Mesenchymal stem cell (in vitro differentiated cells and primary cell): ENCODE data around the gene ITSN2.

Experiments
- DNase-seq: peaks from one replicate; pipeline ENCODE4 v3.0.0-alpha.2; 2013
- H2AFZ ChIP-seq: one replicate; pipeline ENCODE4 v1.6.1; 2013; ENCODE audit warnings: low read depth, mild to moderate bottlenecking, control low read depth, inconsistent platforms, low read length, moderate library complexity
- H2AK5ac ChIP-seq: 2 replicates; pipeline ENCODE4 v1.6.1; 2013; ENCODE audit warnings: low read length, moderate library complexity, mild to moderate bottlenecking, inconsistent platforms; ENCODE audit not compliant: severe bottlenecking
- H2BK120ac ChIP-seq: one replicate; pipeline ENCODE4 v1.6.1; 2013; ENCODE audit warnings: low read depth, mild to moderate bottlenecking, inconsistent platforms, low read length, moderate library complexity
- H2BK12ac ChIP-seq, 2 experiments: one replicate each; pipeline ENCODE4 v1.6.1; 2013; ENCODE audit warnings: inconsistent platforms in 2 of 2, low read length in 2 of 2, mild to moderate bottlenecking in 2 of 2, moderate library complexity in 2 of 2, control low read depth in 1 of 2
- H2BK15ac ChIP-seq: one replicate; pipeline ENCODE4 v1.6.1; 2013; ENCODE audit warnings: mild to moderate bottlenecking, low read depth, inconsistent platforms; ENCODE audit not compliant: poor library complexity, severe bottlenecking
- H2BK5ac ChIP-seq: 2 replicates; pipeline ENCODE4 v1.6.1; 2013; ENCODE audit warnings: low read depth, mild to moderate bottlenecking, low read length, control low read depth, inconsistent platforms; ENCODE audit not compliant: poor library complexity, severe bottlenecking
- H3K14ac ChIP-seq, 2 experiments: one replicate each; pipeline ENCODE4 v1.6.1; 2013; ENCODE audit warnings: inconsistent platforms in 2 of 2, low read length in 2 of 2, control low read depth in 1 of 2, mild to moderate bottlenecking in 1 of 2, moderate library complexity in 1 of 2
- H3K18ac ChIP-seq, 2 experiments: one replicate each; pipeline ENCODE4 v1.6.1; 2013; ENCODE audit warnings: inconsistent platforms in 2 of 2, low read length in 2 of 2, control low read depth in 1 of 2, low read depth in 1 of 2, mild to moderate bottlenecking in 1 of 2
- H3K23ac ChIP-seq, 2 experiments: one replicate each; pipeline ENCODE4 v1.6.1; 2013; ENCODE audit warnings: inconsistent platforms in 2 of 2, low read length in 2 of 2, mild to moderate bottlenecking in 2 of 2, moderate library complexity in 2 of 2, control low read depth in 1 of 2
- H3K27ac ChIP-seq: 2 replicates; pipeline ENCODE4 v1.5.1; 2013; ENCODE audit warnings: mild to moderate bottlenecking, moderate library complexity, low read length, control low read depth, inconsistent platforms; ENCODE audit not compliant: poor library complexity, severe bottlenecking
- H3K27me3 ChIP-seq, 2 experiments: 2 replicates each; pipeline versions ENCODE4 v1.6.1 to v1.7.0; 2013; ENCODE audit warnings: low read length in 2 of 2, mild to moderate bottlenecking in 2 of 2, moderate library complexity in 2 of 2, control low read depth in 1 of 2, inconsistent platforms in 1 of 2; ENCODE audit not compliant: control insufficient read depth in 1 of 2, insufficient read depth in 1 of 2
- H3K36me3 ChIP-seq, 2 experiments: 2 replicates each; pipeline versions ENCODE4 v1.6.1 to v1.7.0; 2013; ENCODE audit warnings: low read length in 2 of 2, control low read depth in 1 of 2, inconsistent platforms in 1 of 2, low read depth in 1 of 2, mild to moderate bottlenecking in 1 of 2; ENCODE audit not compliant: insufficient read depth in 2 of 2, control insufficient read depth in 1 of 2
- H3K4ac ChIP-seq, 2 experiments: one replicate each; pipeline ENCODE4 v1.6.1; 2013; ENCODE audit warnings: inconsistent platforms in 2 of 2, low read length in 2 of 2, mild to moderate bottlenecking in 2 of 2, moderate library complexity in 2 of 2, control low read depth in 1 of 2, low read depth in 1 of 2
- H3K4me1 ChIP-seq: 2 replicates; pipeline ENCODE4 v1.6.1; 2013; ENCODE audit warnings: low read depth, low read length, control low read depth; ENCODE audit not compliant: control insufficient read depth, insufficient read depth
- H3K4me2 ChIP-seq: 2 replicates; pipeline ENCODE4 v1.6.1; 2013; ENCODE audit warnings: low read length, mild to moderate bottlenecking, inconsistent platforms; ENCODE audit not compliant: poor library complexity, severe bottlenecking
- H3K4me3 ChIP-seq, 2 experiments: 2 replicates each; pipeline versions ENCODE4 v1.5.1 to v1.7.0; 2013; ENCODE audit warnings: low read length in 2 of 2, mild to moderate bottlenecking in 2 of 2, control low read depth in 1 of 2, low read depth in 1 of 2; ENCODE audit not compliant: insufficient read depth in 1 of 2
- H3K79me1 ChIP-seq: replicated peaks from 2 replicates; pipeline ENCODE4 v1.6.1; 2013; ENCODE audit warnings: mild to moderate bottlenecking, control low read depth, low read length, inconsistent platforms; ENCODE audit not compliant: poor library complexity, severe bottlenecking
- H3K9ac ChIP-seq: 2 replicates; pipeline ENCODE4 v1.7.0; 2013; ENCODE audit warnings: mild to moderate bottlenecking, low read length, moderate library complexity
- H3K9me3 ChIP-seq: 2 replicates; pipeline ENCODE4 v1.7.0; 2013; ENCODE audit warnings: mild to moderate bottlenecking, low read length; ENCODE audit not compliant: control insufficient read depth
- H4K8ac ChIP-seq: one replicate; pipeline ENCODE4 v1.6.1; 2013; ENCODE audit warnings: inconsistent platforms, mild to moderate bottlenecking, low read length, moderate library complexity
- H4K91ac ChIP-seq: one replicate; pipeline ENCODE4 v1.6.1; 2013; ENCODE audit warnings: mild to moderate bottlenecking, low read length, inconsistent platforms
- WGBS: methylation state at CpG from one replicate; pipeline ENCODE4 v1.1.7; 2013; ENCODE audit warnings: mixed read lengths; 5-methylcytosine and 5-hydroxymethylcytosine counted together

The ITSN2 gene

DNA sequence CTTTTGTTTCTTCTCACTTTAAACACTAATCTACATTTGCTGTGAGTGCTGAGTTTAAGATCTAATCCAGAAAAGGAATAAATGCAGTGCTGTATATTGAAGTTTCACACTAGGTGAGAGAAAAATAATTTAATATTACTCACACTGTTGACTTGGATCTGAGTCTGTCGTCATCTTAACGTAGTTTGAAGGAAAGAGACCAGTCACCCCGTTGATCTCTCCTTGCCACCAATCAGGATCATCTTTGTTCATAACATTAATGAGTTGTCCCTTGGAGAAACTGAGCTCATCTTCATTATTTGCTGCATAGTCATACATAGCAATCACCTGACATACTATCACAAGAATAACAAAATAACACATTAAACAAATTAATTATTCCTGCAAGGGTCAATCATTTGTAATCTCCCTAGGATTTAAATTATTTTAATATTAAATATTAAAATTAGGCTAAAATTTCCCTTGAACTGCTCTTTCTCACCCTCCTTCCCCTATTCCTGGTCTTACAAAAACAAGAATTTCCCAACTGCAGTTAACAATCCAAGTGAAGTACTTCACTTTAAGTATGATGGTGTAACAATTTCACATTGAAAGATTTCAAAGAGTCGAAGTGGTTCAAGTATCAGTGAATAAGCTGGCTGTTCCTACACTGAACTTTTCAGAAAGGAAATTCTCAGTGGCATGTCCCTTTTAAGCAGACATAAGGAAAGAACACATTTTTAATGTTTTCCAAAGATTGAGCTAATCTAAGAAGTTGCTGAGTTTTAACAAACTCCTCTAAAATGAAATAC, 114.2 kb downstream of the ITSN2 start:
- Histone ChIP-seq H3K36me3 (peaks cover 7 to 85% of the 10 kb centered on the region in 2 experiments), H2BK15ac (no peak overlapping the region), H3K9ac (no peak overlapping the region), H2AK5ac (no peak overlapping the region), H3K14ac (no peak overlapping the region), H3K9me3 (no peaks in the 10 kb centered on the region), H3K4me1 (peaks cover 5% of the 10 kb centered on the region), H2BK12ac (no peak overlapping the region), H2AFZ (no peak overlapping the region), H4K8ac (no peak overlapping the region), H3K79me1 (peaks cover 4% of the 10 kb centered on the region), H3K4me2 (no peak overlapping the region), H3K4ac (no peak overlapping the region), H2BK120ac (no peak overlapping the region), H3K23ac (no peak overlapping the region), H3K27ac (peak overlapping the region; percentile 23), H3K18ac (no peak overlapping the region), H4K91ac (no peak overlapping the region), H3K27me3 (no peaks in the 10 kb centered on the region), H2BK5ac (no peak overlapping the region), H3K4me3 (no peak overlapping the region)
- 91% methylated on average over 4 of the region's 4 CpGs for WGBS
- DNase-seq, result no peak

DNA sequence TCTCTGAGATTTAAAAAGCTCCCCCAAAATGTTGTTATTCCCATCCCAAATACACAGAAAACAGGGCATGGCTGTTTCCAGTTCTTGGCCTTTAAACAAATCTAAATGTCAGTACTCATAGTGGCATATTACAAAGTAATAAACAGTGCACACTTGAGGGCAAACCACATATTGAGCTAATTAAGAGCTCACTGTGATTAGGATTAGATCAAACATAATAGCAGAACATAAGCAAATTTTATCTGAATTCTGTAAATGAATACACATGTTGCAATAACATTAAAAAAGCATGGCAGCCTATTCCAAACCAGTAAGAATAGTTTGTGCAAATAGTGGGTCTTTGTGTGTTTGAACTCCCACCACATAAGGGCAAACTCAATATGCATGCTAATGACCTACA, 118.8 kb downstream of the ITSN2 start:
- Histone ChIP-seq H2BK12ac (no peak overlapping the region), H3K4me2 (no peak overlapping the region), H4K91ac (no peak overlapping the region), H3K36me3 (peaks cover 7 to 52% of the 10 kb centered on the region in 2 experiments), H3K4me3 (no peak overlapping the region), H3K14ac (no peak overlapping the region), H3K9ac (no peak overlapping the region), H3K9me3 (no peaks in the 10 kb centered on the region), H3K27ac (no peak overlapping the region), H3K18ac (no peak overlapping the region), H2AFZ (no peak overlapping the region), H3K27me3 (no peaks in the 10 kb centered on the region), H2BK15ac (no peak overlapping the region), H2BK120ac (no peak overlapping the region), H2BK5ac (no peak overlapping the region), H3K4me1 (peaks cover 2% of the 10 kb centered on the region), H2AK5ac (no peak overlapping the region), H3K23ac (no peak overlapping the region), H3K79me1 (peaks cover 4% of the 10 kb centered on the region), H3K4ac (no peak overlapping the region), H4K8ac (no peak overlapping the region)
- no peak for DNase-seq

DNA sequence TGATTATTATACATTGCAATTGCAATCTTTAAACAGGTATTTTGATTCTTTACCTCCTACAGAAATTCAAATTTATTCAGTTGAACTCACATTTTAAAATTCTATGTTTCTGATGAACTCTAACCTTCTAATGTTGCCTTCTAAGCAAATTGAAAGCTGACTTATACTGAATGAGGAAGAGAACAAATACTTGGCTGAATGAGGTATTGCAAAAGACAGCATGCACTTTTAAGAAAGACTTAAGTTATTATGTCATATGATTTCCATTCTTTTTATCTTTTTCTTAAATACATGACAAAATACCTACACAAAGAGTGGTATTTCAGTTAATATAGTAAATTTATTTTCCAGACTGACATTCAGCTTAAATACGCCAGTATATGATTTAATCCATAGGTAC, 120.8 kb downstream of the ITSN2 start:
- Histone ChIP-seq H3K4me1 (no peaks in the 10 kb centered on the region), H2BK5ac (no peak overlapping the region), H3K9ac (no peak overlapping the region), H3K9me3 (no peaks in the 10 kb centered on the region), H3K79me1 (peaks cover 4% of the 10 kb centered on the region), H3K23ac (no peak overlapping the region), H3K36me3 (peaks cover 3 to 33% of the 10 kb centered on the region in 2 experiments), H3K18ac (no peak overlapping the region), H2AFZ (no peak overlapping the region), H2AK5ac (no peak overlapping the region), H4K91ac (no peak overlapping the region), H2BK120ac (no peak overlapping the region), H3K4ac (no peak overlapping the region), H3K4me3 (no peak overlapping the region), H3K27ac (no peak overlapping the region), H4K8ac (no peak overlapping the region), H3K27me3 (no peaks in the 10 kb centered on the region), H2BK15ac (no peak overlapping the region), H3K4me2 (no peak overlapping the region), H2BK12ac (no peak overlapping the region), H3K14ac (no peak overlapping the region)
- DNase-seq, result no peak
- no CpG with 5 or more reads among the region's 1 CpG for WGBS

DNA sequence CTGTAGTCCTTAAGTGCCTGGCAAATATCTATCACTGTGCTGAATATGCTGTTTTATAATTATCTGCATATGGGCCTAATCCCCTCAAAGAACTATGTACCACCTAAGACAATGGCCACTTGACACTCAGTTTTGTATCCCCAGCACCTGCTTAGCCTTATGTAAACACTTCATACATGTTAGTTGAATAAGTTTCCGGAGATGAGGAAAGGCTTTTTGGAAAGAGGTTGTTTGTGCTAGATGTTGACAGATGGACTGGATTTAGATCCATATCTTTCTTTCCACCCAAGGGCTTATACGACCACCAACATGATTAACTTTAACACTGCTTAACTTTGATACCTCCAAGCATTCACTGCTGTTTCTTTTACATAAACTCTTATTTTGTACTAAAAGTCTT, 122.2 kb downstream of the ITSN2 start:
- no peak overlapping the region for H3K4ac ChIP-seq
- no peak overlapping the region for H3K14ac ChIP-seq
- no peak overlapping the region for H2BK120ac ChIP-seq
- no peak overlapping the region for H2BK5ac ChIP-seq
- WGBS, result no CpG with 5 or more reads among the region's 2 CpGs
- H3K18ac ChIP-seq, result no peak overlapping the region
- peaks cover 0 to 21% of the 10 kb centered on the region in 2 experiments for H3K36me3 ChIP-seq
- H3K4me3 ChIP-seq, result no peak overlapping the region
- H3K9ac ChIP-seq, result no peak overlapping the region
- no peak overlapping the region for H3K4me2 ChIP-seq
- H3K23ac ChIP-seq, result no peak overlapping the region
- no peak overlapping the region for H3K27ac ChIP-seq
- no peaks in the 10 kb centered on the region for H3K9me3 ChIP-seq
- H2AK5ac ChIP-seq, result no peak overlapping the region
- no peak overlapping the region for H2BK12ac ChIP-seq
- no peak for DNase-seq
- H3K4me1 ChIP-seq, result no peaks in the 10 kb centered on the region
- no peak overlapping the region for H2BK15ac ChIP-seq
- H3K79me1 ChIP-seq, result no peaks in the 10 kb centered on the region
- no peaks in the 10 kb centered on the region for H3K27me3 ChIP-seq
- H4K91ac ChIP-seq, result no peak overlapping the region
- H2AFZ ChIP-seq, result no peak overlapping the region
- H4K8ac ChIP-seq, result no peak overlapping the region
